CD4-positive, alpha-beta T cell treated with Interleukin-6 at 100 ng/mL for 8 hours (primary cell): Measurements from ENCODE around the gene LTK.

Experiments used
- DNase-seq: peaks from one replicate; pipeline ENCODE4 v3.0.0-alpha.2; 2020; ENCODE audit warnings: mixed read lengths, low spot score

LTK gene

DNA sequence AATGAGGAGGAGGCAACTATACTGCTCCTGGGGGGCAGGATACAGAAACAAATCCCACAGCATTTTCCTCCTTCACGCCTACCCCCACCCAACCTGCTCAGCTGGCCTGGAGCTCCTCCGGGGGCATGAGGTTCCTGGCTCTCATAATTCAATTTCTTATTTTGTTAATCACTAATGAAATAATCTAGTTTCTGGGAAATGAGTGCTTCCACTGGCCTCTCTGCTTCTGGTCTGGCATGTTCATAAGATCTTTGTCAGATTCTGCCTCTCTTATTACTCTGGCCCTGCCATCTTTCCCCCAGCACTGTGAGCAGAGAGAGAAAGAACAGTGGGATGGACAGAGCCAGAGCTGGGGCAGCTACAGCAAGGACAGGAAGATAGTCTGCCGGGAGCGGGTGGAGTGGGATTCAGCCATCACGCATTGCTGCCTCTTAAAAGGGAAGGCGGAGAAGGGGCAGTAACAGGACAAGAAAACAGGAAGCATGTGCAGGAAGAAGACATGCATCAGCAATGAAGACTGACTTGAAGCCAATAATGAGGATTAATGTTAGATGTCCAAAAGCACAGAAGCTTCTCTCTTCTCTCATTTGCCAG, 16.8 kb upstream of the LTK start:
- DNase-seq: no peak

DNA sequence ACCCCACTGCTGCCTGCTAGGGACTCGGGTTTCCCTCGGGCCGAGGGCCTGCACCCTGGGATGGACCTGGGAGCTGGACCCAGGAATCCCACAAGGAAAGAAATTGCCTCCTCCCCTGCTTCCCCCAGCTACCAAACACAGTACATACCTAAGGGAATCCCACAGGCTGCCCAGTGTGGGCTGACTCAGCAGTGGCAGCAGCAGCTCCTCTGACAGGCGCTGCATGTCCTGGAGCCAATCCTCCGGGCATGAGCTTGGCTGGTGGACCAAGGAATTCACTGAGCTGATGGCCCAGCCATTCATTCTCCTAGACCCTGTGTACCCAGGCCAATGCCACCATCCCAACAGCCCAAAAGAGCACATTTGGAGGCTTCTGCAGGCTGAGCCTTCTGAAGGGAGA, 9.5 kb upstream of the LTK start:
- DNase-seq: no peak

DNA sequence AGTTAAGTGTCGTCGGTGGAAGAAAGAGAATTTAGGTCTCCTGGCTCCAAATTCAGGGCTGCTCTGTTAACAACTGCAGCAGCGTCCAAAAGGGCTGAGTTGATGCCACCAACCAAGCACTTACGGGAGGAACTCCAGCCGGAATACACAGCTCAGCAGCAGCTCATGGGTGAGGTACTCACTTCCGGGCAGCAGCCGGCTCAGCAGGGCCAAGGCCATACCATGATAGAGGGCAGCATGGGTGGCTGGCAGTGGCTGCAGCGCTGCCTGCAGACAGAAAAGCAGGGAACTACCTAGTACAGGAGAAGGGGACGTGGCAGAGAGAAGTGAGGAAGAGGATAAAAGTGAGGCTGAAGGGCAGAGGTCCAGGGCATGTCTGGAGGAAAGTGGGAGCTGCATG, 8.0 kb upstream of the LTK start:
- no peak for DNase-seq

DNA sequence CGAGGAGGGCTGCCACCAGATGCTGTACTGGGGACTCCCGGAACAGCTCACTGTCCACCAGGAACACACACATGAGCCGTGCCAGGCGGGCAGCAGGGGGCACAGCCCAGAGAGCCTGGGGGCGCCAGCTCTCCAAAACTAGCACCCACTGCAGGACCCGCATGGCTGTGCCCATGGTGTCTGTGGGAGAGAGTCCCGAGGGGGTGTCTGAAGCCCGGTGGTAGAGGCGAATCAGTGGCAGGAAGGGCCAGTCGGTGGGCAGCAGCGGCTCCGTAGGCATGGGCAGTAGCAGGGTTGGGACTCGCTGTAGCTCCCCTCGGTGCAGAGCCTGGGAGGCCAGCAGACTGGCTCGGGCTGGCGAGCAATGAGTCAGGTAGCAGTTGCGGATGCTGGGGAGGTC, 7.0 kb upstream of the LTK start:
- no peak for DNase-seq

DNA sequence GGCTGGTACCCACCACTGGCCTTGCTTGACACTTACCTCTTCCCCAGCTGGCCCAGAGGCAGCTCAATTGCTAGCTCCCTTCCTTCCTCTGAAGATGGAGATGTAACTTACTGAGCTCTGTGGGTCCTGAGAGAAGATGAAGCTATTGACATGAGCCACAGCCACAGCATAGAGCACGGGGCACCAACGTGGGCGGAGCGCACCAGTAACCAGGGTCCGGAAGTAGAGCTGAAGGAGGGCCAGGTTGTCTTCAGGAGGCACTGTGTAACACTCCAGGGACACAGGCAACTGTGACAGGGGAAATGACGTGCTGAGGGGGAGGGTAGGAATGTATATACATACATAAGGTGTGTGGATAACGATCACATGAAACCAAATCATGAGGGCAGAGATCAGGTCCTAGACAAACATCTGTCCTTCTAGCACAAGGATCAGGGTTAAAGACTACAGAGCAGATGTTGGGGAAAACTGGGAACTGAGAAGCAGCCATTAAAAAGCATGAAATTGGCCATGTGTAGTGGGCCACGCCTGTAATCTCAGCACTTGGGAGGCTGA, 4.3 kb upstream of the LTK start:
- no peak for DNase-seq

DNA sequence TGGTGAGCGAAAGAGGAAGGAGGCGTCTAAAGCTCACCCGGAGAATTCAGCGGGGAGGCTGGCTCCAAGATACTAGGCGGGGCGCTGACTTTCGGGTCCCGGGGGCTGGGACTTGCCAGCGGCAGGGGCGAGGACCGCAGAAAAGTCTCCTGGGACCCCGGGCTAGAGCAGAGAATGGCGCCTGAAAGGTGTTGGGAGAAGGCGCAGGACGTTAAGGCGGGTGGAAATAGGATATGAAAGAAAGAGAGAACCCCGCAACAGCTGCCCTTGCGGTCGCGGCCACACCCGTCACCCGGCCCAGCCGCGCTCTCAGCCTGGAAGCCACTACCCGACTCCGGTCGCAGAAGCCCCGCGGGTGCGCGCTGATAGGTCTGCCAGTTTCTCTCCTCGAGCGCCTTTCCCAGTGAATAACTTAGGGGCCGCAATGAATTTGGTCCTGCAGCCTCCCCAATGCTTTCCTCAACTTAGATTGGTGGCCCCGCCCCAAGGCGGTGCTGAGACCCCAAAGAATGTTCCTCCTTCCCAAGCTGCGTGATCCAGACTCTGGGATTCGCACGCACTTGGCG, 604 bp downstream of the LTK start:
- peak; percentile 20 for DNase-seq

DNA sequence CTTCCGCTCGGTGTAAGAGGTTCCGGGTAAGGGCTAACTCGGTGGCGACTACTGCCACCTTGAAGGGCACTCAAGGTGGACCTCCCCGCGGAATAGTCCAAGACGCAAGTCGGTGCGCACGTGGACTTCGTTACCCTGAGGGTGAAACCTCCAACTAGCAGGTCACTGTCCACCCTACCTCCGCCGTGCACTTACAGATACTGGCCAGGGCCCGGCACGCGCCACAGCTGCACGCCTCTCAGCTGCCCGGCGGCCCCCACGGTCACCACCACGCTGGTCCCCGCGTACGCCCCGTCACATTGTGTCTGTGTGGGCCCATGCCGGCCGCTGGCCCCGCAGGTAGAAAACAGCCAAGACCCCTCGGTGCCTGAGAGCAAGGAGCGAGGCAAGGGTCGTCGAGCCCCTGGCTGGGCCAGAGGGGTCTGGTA, 1.1 kb downstream of the LTK start:
- DNase-seq: no peak

DNA sequence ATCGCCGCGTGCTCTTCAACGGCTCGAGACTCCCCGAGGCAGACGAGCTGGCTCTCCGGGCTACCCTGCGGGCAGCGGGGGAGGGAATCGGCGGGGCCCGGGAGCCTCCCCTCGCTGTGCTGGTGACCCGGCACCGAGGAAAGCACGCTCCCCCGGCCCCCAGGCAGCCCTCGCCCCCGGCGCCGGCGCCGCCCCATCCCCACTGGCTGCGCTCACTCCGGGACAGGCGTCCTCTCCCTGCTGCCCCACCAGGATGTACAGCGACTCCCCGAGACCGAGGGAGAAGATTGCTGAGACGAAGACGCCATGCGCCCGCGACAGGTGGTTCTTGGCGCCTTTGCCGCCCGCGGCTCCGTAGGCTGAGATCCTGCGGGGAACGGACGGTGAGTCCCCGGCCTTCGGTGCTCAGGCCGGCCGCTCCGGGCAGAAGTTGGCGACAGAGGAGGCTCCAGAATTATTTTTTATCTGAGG, 1.7 kb downstream of the LTK start:
- no peak for DNase-seq

DNA sequence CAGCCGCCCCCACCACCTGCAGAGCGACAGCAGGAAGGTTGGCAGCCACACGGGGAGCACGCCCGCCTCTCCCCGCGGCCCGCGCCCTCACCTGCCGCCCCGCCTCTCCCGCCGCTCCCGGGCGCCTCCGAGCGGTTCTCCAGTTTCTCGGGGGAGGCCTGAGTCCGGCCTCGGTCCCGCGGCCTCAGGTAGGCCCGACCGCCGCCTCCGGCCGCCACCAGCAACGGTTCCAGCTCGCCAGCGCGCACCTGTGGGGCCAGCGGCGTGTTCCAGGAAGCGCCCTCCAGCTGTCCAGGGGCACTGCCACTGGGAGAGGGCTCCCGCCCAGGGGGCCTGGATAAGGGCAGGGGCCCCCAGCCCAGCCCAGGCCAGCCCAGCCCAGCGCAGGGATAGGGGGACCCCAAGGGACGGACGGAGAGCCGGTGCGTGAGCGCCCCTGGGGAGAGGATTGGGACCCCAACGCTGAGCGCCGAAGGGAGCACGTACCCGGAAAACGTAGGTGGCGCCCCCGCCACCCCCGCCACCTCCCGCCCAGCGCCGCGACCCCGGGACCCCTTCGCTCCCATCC, 2.2 kb downstream of the LTK start:
- no peak for DNase-seq

DNA sequence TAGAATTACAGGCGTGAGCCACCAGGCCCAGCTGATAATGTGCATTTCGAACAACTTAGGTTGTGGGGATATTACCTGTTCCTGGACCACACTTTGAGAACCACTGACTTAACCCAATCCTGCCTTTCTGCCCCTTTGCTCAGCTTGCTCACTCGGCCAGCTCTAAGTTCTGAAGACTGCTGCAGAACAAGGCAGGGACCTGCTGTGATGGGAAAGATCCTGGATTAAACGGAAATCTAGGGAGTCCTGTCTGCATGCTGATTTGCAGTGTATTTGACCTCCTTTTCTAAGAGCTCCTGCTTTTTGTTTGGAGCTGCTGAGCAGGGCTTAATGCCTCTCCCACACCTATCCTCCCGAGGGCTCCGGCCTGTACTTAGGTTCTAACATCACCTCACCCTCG, 2.9 kb downstream of the LTK start:
- DNase-seq: no peak

DNA sequence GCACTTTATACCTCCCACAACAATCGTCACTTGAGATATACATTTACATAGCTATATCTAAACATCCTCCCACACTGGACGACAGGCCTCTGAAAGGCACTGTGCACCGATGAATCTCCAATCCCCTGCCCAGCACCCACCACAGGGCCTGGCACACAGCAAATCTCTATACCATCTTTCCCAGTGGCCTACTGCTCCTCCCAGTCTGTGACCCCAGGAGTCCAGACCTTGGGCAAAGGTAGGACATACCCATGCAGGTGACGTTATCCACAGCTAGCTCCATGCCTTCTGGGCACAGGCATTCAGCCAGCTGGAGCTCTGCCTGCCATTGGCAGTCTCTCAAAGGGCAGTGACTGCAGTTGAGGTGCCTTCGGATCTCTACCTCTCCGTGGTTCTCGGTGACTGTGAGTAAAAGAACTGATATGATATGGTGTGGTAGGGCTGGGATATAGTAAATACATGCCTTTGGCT, 5.8 kb downstream of the LTK start:
- no peak for DNase-seq

DNA sequence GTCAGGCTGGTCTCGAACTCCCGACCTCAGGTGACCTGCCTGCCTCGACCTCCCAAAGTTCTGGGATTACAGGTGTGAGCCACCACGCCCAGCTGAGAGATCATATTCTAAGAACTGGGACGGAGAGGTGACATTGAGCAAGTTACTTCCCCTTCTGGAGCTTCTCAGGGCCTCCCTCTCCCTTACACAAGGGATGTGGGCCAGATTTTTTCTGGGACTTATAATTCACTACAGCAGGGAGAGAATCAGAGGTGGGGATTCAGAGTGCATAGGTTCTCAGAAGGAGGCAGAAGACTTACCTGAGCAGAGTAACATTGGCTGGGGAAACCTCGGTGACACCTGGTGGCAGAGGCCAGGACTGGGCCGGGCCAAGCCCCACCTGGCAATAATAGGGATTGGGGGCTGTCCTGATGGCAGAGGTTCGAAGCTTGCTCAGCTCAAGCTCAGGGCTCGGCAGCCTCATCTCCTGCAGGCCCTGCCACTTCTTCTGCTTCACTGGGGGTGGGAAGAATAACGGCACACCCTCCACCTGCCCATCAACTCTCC, 6.8 kb downstream of the LTK start:
- no peak for DNase-seq

DNA sequence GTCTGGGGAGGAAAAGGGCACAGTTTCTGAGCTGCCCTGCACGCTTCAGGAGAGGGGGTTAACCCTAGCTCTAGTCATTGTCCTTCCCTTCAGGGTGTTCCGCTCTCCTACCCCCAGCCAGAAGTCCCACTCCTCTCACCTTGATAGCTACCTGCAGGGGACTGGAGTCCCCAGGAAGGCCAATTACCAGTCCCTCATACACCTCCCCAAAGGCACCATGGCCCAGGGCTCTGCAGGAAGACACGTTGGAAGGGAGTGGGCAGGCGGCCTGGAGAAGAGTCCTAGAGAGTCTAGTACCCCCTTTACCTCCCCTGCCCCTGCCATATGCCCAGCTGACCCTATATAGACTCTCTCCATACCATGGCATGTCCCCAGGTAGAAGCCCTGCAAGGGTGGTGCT, 7.9 kb downstream of the LTK start:
- DNase-seq: no peak

DNA sequence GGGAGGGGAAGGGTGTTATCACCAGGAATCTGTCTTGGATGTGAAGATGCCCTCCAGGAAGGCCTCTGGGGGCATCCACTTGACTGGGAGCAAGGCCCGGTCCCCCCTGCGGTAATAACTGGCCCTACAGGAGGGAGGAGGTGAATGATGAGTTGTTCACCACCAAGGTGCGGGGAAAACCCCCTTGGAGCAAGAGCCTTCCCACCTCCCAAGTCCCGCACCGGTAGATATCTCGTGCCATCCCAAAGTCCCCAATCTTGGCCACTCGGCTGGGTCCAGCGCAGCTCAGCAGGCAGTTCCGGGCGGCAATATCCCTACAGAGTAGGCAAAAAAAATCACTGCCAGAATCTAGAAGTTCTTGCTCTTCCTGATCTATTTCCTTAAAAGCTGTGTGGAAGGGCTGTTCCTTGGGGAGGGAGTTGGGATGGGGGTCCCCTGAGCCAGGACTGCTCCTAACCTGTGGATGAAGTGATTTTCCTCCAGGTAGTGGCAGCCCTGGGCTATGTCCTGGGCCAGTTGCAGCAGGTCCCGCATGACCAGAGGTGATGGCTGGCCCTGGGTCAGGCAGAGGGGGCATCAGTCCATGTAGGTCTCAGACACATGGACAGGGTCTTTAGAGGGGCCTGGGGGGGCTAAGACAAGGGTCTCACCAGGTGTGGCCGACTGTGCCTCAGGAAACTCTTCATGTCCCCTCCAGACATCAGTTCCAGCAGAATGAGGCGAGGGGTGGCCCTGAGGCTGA, 8.7 kb downstream of the LTK start:
- no peak for DNase-seq

DNA sequence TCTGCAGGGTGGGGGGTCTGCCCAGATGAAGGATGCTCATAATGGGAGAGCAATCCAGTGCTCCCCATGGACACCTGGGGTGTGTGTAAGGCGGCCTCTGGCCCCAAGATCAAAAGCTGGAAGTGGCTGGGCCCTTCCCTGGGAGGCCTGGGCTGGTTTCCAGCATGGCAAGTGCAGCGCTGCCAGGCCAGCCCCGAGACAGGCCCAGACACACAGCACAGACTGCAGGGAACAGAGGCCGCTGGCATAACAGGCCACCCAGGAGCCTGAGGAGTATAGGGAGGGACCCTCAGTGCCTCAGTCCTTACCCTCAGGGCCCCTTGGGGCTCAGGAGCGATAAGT, 10.0 kb downstream of the LTK start:
- no peak for DNase-seq

DNA sequence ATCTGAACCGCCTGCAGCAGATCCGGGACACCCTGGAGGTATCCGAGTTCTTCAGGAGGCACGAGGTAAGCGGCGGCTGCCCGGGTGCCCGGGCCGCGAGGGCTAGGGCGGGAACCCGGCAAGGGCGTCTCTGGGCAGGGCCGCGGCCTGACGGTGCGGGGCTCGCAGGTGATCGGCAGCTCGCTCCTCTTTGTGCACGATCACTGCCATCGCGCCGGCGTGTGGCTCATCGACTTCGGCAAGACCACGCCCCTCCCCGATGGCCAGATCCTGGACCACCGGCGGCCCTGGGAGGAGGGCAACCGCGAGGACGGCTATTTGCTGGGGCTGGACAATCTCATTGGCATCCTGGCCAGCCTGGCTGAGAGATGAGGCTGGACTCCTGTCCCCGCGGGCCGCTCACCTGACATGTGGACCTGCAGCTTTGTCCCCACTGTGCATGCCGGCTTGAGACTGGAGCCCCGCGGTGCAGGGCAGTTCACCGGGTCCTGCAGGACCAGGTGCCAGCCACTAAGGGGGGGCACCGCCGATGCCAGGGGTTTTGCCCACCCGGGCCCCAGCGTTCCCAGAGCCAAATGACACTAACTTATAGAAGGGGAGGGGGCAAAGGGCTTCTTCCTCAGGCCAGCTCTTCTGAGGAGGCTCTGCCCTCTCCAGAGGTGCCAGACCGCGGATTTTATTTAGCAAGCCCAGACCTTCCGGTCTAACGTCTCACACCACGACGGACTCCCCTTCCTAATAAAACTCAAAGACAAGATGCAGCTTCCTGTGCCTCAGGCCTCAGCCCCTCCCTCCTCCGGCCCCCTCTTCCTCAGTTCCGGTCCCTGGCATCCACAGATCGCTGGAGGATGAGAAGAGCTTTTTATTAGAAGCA, 10.6 kb downstream of the LTK start:
- no peak for DNase-seq

DNA sequence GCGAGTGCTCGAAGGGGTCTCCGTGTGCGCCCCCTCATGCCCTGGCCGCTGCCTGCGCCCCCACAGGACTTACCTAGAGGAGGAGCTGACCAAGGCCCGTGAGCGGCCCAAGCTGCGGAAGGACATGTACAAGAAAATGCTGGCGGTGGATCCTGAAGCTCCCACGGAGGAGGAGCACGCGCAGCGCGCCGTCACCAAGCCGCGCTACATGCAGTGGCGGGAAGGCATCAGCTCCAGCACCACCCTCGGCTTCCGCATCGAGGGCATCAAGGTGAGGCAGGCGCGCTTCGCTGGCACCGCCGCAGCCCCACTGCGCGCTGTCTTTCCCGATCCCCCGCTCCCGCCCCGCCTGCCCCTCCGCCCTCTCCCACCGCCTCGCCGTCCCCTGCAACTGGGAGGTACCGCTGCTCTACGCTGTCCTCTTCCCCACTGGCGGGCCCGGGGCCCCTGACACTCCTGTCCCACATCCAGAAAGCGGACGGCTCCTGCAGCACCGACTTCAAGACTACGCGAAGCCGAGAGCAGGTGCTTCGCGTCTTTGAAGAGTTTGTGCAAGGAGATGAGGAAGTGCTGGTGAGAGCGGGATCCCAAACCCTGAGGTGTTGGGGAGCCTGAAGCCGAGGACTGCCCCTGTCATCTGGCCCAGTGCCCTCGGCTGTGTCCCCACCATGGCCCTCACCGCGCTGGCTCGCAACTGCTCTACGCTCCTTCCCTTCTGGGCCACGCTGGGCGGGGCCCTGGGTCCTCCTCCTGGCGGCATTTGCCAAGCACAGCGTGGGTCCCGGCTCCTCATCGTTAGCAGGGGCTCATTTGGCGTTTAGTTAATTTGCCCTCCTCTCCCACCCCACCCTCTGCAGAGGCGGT, 11.5 kb downstream of the LTK start:
- peak; percentile 38 for DNase-seq

DNA sequence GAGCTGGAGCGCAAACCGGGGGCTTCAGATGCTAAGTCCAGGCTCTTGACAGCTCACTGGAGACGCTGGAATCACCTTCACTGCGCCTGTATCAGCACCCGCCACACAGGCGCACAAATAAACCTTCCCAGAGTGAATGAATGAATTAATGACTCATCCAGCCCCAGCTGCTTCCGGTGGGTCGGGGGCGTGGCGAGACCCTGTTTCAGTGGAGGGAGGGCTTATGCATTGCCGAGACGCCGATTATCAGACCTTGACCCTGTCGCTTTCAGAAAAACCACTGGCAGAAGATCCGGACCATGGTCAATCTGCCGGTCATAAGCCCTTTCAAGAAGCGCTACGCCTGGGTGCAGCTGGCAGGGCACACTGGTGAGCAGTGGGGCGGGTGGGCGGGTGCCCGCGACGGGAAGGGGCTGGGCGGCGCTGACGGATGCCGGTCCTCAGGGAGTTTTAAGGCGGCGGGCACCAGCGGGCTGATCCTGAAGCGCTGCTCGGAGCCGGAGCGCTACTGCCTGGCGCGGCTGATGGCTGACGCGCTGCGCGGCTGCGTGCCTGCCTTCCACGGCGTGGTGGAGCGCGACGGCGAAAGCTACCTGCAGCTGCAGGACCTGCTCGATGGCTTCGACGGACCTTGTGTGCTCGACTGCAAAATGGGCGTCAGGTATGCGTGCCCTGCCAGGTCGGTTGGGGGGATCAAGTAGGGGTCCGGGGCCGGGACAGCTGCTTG, 12.3 kb downstream of the LTK start:
- peak; percentile 9 for DNase-seq

DNA sequence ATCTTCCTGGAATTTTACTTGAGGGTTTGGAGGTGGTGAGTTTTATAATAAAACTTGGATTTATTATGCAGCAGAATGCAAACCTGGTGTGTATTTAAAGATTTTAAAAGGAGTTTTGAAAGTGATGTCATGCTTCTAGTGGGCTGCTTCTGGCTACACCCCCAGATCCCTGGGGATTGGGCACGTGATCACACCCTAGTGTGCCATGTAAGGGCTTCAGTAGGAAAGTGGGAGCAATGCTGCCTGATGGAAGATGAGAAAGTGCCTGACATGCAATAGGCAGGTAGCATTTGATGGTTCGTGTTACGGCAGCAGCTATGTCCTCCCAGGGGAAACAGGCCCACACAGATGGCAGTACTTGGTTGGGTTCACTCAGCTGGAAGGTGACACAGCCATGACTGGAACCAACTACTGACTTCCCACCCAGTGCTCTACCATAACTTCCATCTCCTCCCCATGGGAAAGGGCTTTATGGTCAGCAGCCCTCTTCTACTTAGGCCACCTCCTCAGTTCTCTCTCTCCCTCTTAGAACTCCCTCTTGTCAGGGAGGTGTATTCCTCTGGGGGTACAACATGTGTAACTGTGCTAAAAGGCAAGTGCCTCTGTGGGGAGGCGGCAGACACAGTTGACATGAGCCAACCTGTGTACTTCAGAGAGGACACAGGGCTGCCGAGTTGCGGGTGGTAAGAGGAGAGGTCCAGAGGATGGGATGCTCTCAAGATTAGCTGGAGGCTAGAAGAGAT, 14.3 kb downstream of the LTK start:
- DNase-seq: no peak
